OCI-M2 (cell line): ENCODE results near the gene CTTN.
A peak's percentile ranks its signal among the peaks of the same experiment; 100 is the strongest.
"Not testable (repeated sequence)": the region's sequence is repeated elsewhere in the genome, so short reads cannot be mapped to it uniquely, and the experiment has no call there.

ENCODE experiments used
- DNase-seq: peaks from one replicate; lab custom pipeline; 2025; ENCODE audit not compliant: unreplicated experiment; lab: John Stamatoyannopoulos, UW

CTTN gene

GRCh38 chr11:70378506-70379134 lies 19.7 kb upstream of the CTTN start:
- DNase-seq, result no peak

GRCh38 chr11:70381350-70381749 lies 17.0 kb upstream of the CTTN start:
- DNase-seq, result no peak

GRCh38 chr11:70381872-70382861 lies 16.2 kb upstream of the CTTN start:
- no peak for DNase-seq

- DNase-seq, result no peak
Observed at GRCh38 chr11:70383664-70384565, 14.4 kb upstream of the CTTN start.

GRCh38 chr11:70384566-70385152 lies 13.7 kb upstream of the CTTN start:
- DNase-seq, result no peak

GRCh38 chr11:70387564-70387963 lies 10.8 kb upstream of the CTTN start:
- DNase-seq, result no peak

- no peak for DNase-seq
Observed at GRCh38 chr11:70389201-70389600, 9.1 kb upstream of the CTTN start.

GRCh38 chr11:70390882-70391281 lies 7.4 kb upstream of the CTTN start:
- not testable (repeated sequence) for DNase-seq

GRCh38 chr11:70394211-70394950 lies 3.9 kb upstream of the CTTN start:
- no peak for DNase-seq

GRCh38 chr11:70397336-70397982 lies 870 bp upstream of the CTTN start:
- DNase-seq, result peak; percentile 7

- no peak for DNase-seq
Observed at GRCh38 chr11:70398834-70399680, 728 bp downstream of the CTTN start.

GRCh38 chr11:70399681-70400112 lies 1.4 kb downstream of the CTTN start:
- no peak for DNase-seq

- no peak for DNase-seq
Observed at GRCh38 chr11:70400643-70401042, 2.3 kb downstream of the CTTN start.

GRCh38 chr11:70402016-70402415 lies 3.7 kb downstream of the CTTN start:
- DNase-seq, result no peak

- no peak for DNase-seq
Observed at GRCh38 chr11:70402685-70403084, 4.4 kb downstream of the CTTN start.

- no peak for DNase-seq
Observed at GRCh38 chr11:70404244-70404643, 5.9 kb downstream of the CTTN start.

GRCh38 chr11:70405679-70406395 lies 7.5 kb downstream of the CTTN start:
- DNase-seq, result no peak

GRCh38 chr11:70407121-70407520 lies 8.8 kb downstream of the CTTN start:
- DNase-seq, result no peak
